GM19324 (cell line): ENCODE measurements around the gene PCDHB3.
"Not testable (repeated sequence)": the region's sequence is repeated elsewhere in the genome, so short reads cannot be mapped to it uniquely, and the experiment has no call there.

Source experiments
- ATAC-seq: cut with Tn5 transposase; IDR thresholded peaks from one replicate; pipeline ENCODE4 v1.9.1; 2021; ENCODE audit warnings: mild to moderate bottlenecking, moderate library complexity; ENCODE audit not compliant: unreplicated experiment, low FRiP score

The PCDHB3 gene

DNA sequence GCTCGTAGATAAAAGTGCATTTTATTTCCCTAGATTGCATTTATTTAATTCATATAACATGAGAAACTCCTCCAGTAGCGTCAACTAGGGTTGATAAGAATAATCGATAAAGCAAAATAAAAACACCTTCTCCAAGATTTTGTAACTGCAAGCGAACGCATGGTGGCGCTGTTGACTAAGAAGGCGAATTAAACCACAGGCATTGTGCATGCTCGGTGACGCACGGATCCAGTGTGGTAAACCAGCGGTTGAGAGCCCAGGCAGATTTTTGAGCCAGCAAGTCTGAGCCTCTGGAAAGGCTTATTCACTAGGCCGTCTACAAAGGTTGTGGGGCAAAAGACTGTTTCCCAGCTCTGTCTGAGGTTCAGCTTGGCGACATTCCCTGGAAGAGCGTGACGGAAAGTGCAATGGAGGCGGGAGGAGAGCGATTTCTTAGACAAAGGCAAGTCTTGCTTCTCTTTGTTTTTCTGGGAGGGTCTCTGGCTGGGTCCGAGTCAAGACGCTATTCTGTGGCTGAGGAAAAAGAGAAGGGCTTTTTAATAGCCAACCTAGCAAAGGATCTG lies at the start of gene PCDHB3:
Gene PCDHB3, plus strand, starts transcription at position 231 of the 563 bp plus-strand sequence. Its CDS starts 177 bp downstream, at position 408.
- ATAC-seq = no peak

GRCh38 chr5:141050622-141051520 lies 49.4 kb upstream of the PCDHB3 start, which contains the start of gene PCDHB1:
TSS of gene PCDHB1 (plus strand) at chr5:141051374. CDS start at chr5:141051471, 97 bp downstream.
- no peak for ATAC-seq

DNA sequence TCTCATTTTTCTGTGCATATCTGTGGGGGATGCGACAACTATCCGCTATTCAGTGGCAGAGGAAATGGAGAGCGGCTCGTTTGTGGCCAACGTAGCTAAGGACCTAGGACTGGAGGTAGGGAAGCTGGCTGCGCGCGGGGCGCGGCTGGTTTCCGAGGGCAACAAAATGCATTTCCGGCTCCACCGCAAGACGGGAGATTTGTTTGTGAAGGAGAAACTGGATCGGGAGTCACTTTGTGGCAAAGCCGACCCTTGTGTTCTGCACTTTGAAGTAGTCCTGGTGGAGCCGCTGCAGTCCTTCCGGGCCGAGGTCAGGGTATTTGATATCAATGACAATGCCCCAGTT lies 48.8 kb upstream of the PCDHB3 start:
- ATAC-seq = no peak

- ATAC-seq = no peak
Measured at GRCh38 chr5:141077826-141078225, 22.4 kb upstream of the PCDHB3 start.

DNA sequence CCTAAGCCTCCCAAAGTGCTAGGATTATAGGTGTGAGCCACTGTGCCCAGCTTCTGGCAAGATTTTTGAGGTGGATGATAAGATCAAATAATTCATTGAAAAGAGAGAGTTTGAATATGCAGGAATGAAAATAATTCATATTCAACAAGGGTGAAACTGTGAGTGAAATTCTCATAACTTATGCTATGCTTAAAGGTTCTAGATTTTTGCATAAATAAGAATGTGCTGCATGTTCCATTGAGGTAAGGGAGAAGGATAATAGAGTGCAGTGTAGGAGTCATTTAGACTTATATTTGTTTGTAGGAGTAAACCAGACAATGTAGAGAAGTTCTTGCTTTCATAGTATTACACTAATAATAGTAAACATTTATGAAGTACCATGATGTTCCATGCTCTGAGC lies 18.0 kb upstream of the PCDHB3 start:
- ATAC-seq = no peak

- ATAC-seq = no peak
Measured at GRCh38 chr5:141084487-141084989, 15.7 kb upstream of the PCDHB3 start.

- ATAC-seq = no peak
Measured at GRCh38 chr5:141094481-141095262, 5.6 kb upstream of the PCDHB3 start, which contains the start of gene PCDHB2. TSS of gene PCDHB2 (plus strand) at chr5:141094615. CDS start at chr5:141094791, 176 bp downstream.

GRCh38 chr5:141095263-141095641 lies 5.0 kb upstream of the PCDHB3 start:
- ATAC-seq = no peak

DNA sequence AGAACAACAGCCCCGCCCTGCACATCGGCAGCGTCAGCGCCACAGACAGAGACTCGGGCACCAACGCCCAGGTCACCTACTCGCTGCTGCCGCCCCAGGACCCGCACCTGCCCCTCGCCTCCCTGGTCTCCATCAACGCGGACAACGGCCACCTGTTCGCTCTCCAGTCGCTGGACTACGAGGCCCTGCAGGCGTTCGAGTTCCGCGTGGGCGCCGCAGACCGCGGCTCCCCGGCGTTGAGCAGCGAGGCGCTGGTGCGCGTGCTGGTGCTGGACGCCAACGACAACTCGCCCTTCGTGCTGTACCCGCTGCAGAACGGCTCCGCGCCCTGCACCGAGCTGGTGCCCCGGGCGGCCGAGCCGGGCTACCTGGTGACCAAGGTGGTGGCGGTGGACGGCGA lies 4.1 kb upstream of the PCDHB3 start:
- not testable (repeated sequence) for ATAC-seq

DNA sequence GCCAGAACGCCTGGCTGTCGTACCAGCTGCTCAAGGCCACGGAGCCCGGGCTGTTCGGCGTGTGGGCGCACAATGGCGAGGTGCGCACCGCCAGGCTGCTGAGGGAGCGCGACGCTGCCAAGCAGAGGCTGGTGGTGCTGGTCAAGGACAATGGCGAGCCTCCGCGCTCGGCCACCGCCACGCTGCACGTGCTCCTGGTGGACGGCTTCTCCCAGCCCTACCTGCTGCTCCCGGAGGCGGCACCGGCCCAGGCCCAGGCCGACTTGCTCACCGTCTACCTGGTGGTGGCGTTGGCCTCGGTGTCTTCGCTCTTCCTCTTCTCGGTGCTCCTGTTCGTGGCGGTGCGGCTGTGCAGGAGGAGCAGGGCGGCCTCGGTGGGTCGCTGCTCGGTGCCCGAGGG lies 3.7 kb upstream of the PCDHB3 start:
- not testable (repeated sequence) for ATAC-seq

GRCh38 chr5:141101059-141101458 lies 786 bp downstream of the PCDHB3 start:
- no peak for ATAC-seq

DNA sequence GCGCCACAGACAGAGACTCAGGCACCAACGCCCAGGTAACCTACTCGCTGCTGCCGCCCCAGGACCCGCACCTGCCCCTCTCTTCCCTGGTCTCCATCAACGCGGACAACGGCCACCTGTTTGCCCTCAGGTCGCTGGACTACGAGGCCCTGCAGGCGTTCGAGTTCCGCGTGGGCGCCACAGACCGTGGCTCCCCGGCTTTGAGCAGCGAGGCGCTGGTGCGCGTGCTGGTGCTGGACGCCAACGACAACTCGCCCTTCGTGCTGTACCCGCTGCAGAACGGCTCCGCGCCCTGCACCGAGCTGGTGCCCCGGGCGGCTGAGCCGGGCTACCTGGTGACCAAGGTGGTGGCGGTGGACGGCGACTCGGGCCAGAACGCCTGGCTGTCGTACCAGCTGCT lies 1.8 kb downstream of the PCDHB3 start:
- not testable (repeated sequence) for ATAC-seq

DNA sequence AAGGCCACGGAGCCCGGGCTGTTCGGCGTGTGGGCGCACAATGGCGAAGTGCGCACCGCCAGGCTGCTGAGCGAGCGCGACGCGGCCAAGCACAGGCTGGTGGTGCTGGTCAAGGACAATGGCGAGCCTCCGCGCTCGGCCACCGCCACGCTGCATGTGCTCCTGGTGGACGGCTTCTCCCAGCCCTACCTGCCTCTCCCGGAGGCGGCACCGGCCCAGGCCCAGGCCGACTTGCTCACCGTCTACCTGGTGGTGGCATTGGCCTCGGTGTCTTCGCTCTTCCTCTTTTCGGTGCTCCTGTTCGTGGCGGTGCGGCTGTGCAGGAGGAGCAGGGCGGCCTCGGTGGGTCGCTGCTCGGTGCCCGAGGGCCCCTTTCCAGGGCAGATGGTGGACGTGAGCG lies 2.2 kb downstream of the PCDHB3 start:
- ATAC-seq = not testable (repeated sequence)

DNA sequence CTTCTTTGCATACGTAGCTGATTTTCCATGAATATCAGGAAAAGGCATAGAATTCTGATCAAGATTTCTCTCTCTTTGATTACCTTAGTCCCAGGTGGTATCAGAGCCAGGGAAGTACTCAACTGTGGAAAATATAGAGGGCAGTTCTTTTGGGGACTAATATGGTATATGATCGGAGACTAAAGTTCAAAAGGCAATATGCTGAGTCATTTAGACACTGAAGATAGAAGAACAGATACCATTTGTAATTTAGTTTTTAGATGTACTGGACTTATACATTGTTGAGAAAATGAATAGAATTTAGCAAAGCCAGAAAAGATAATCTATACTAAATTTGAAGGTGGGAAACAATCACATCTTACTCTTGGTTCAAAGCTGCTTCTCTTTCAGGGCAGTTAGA lies 5.1 kb downstream of the PCDHB3 start:
- no peak for ATAC-seq

- no peak for ATAC-seq
Measured at GRCh38 chr5:141119250-141119649, 19.0 kb downstream of the PCDHB3 start.

GRCh38 chr5:141121563-141121962 lies 21.3 kb downstream of the PCDHB3 start, which contains the start of gene PCDHB4:
TSS of gene PCDHB4 (plus strand) at chr5:141121818. CDS start at chr5:141121999, 181 bp downstream.
- no peak for ATAC-seq

DNA sequence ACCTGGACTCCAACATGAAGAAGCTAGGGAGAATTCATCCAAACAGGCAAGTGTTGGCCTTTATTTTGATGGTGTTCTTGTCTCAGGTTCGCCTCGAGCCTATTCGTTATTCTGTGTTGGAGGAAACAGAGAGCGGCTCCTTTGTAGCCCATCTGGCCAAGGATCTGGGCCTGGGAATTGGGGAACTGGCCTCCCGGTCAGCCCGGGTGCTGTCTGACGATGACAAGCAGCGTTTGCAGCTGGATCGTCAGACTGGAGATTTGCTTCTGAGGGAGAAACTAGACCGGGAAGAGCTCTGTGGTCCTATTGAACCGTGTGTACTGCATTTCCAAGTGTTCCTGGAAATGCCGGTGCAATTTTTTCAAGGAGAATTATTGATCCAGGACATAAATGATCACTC lies 21.7 kb downstream of the PCDHB3 start:
- no peak for ATAC-seq

DNA sequence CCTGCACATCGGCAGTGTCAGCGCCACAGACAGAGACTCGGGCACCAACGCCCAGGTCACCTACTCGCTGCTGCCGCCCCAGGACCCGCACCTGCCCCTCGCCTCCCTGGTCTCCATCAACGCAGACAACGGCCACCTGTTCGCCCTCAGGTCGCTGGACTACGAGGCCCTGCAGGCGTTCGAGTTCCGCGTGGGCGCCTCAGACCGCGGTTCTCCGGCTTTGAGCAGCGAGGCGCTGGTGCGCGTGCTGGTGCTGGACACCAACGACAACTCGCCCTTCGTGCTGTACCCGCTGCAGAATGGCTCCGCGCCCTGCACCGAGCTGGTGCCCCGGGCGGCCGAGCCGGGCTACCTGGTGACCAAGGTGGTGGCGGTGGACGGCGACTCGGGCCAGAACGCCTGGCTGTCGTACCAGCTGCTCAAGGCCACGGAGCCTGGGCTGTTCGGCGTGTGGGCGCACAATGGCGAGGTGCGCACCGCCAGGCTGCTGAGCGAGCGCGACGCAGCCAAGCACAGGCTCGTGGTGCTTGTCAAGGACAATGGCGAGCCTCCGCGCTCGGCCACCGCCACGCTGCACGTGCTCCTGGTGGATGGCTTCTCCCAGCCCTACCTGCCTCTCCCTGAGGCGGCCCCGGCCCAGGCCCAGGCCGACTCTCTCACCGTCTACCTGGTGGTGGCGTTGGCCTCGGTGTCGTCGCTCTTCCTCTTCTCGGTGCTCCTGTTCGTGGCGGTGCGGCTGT lies 23.3 kb downstream of the PCDHB3 start:
- ATAC-seq = not testable (repeated sequence)

GRCh38 chr5:141127305-141127704 lies 27.0 kb downstream of the PCDHB3 start:
- ATAC-seq = no peak
